GM19438 (cell line): ENCODE results near the gene ADAP2.
A peak's percentile ranks its signal among the peaks of the same experiment; 100 is the strongest.
"Not testable (repeated sequence)": the region's sequence is repeated elsewhere in the genome, so short reads cannot be mapped to it uniquely, and the experiment has no call there.

ENCODE experiments used
- ATAC-seq: cut with Tn5 transposase; IDR thresholded peaks from one replicate; pipeline ENCODE4 v1.9.1; 2021; ENCODE audit warnings: low read depth; ENCODE audit not compliant: unreplicated experiment

The ADAP2 gene

GRCh38 chr17:30969989-30970830, 48.5 kb downstream of the ADAP2 start:
- peak; percentile 20 for ATAC-seq

GRCh38 chr17:30970831-30971567, 49.3 kb downstream of the ADAP2 start, which contains the start of gene RNF135:
Gene RNF135 (plus strand): TSS chr17:30971039. CDS start chr17:30971074, 35 bp downstream.
- ATAC-seq: peak; percentile 61

- no peak for ATAC-seq
These were observed 53.5 kb downstream of the ADAP2 start for GRCh38 chr17:30975042-30975820.

- not testable (repeated sequence) for ATAC-seq
These were observed 58.2 kb downstream of the ADAP2 start for GRCh38 chr17:30979919-30980318.

GRCh38 chr17:30981531-30982519, 60.1 kb downstream of the ADAP2 start:
- ATAC-seq: no peak

GRCh38 chr17:30982855-30983254, 61.1 kb downstream of the ADAP2 start:
- ATAC-seq: no peak

- ATAC-seq: no peak
These were observed 68.7 kb downstream of the ADAP2 start for GRCh38 chr17:30990458-30990857.

- ATAC-seq: no peak
These were observed 70.8 kb downstream of the ADAP2 start for GRCh38 chr17:30992551-30992950.

- ATAC-seq: no peak
These were observed 73.6 kb downstream of the ADAP2 start for GRCh38 chr17:30995347-30995746.

- no peak for ATAC-seq
These were observed 74.7 kb downstream of the ADAP2 start for GRCh38 chr17:30996486-30996885.

GRCh38 chr17:30997270-30997669, 75.5 kb downstream of the ADAP2 start:
- no peak for ATAC-seq

GRCh38 chr17:30997842-30998241, 76.1 kb downstream of the ADAP2 start:
- no peak for ATAC-seq

GRCh38 chr17:31002047-31002446, 80.3 kb downstream of the ADAP2 start:
- no peak for ATAC-seq

- ATAC-seq: no peak
These were observed 81.6 kb downstream of the ADAP2 start for GRCh38 chr17:31003225-31003866.

- ATAC-seq: no peak
These were observed 82.4 kb downstream of the ADAP2 start for GRCh38 chr17:31004160-31004559.

- no peak for ATAC-seq
These were observed 86.1 kb downstream of the ADAP2 start for GRCh38 chr17:31007695-31008373.

GRCh38 chr17:31008374-31009041, 86.8 kb downstream of the ADAP2 start:
- peak; percentile 53 for ATAC-seq
